Measurements from ENCODE around the gene LILRB4. TPM values are rescaled to one million over a fixed set of nuclear protein-coding genes. Genes with fewer than 3 reads are reported as not detected.

Gene LILRB4
- total RNA-seq, 1 experiment from 2014 or later: not detected

- no peaks in the 10 kb centered on the region for H3K27me3 ChIP-seq (ENCODE audit: insufficient read depth, low read length)
- no TSS peak for BruUV-seq (replicated peaks)
- no peaks in the 10 kb centered on the region for H3K9me3 ChIP-seq (ENCODE audit: control insufficient read depth in 1 of 2, insufficient read depth in 1 of 2, low read depth in 1 of 2, low read length in 2 of 2)
- no peak overlapping the region for H3K9ac ChIP-seq (ENCODE audit: low read length)
- RAD21 ChIA-PET (ENCODE audit: low non-redundant PET in 1 of 2, low total read pairs in 2 of 2, uncharacterized antibody in 2 of 2, unreplicated experiment in 2 of 2): no interaction called here
- H3K4me2 ChIP-seq (ENCODE audit: low read length): no peak overlapping the region
- H3K27ac ChIP-seq (ENCODE audit: low read depth, low read length): no peak overlapping the region
- TF ChIP-seq EZH2phosphoT487 (IDR thresholded peaks at IDR 0.05; ENCODE audit: borderline replicate concordance): no peak
- TF ChIP-seq CBX3 (IDR thresholded peaks at IDR 0.05; ENCODE audit: low read depth): no peak
- no peak for TF ChIP-seq RAD21 (IDR thresholded peaks at IDR 0.05; ENCODE audit: low read depth)
- TF ChIP-seq YY1 (IDR thresholded peaks at IDR 0.05; ENCODE audit: extremely low read depth, insufficient replicate concordance, low read depth, low read length): no peak
- TF ChIP-seq MAX (IDR thresholded peaks at IDR 0.05): no peak
- no peak for TF ChIP-seq EZH2 (IDR thresholded peaks at IDR 0.05)
- no peak for TF ChIP-seq REST (IDR thresholded peaks at IDR 0.05; ENCODE audit: low read depth)
- TF ChIP-seq ZBTB33 (IDR thresholded peaks at IDR 0.05; ENCODE audit: extremely low read depth, insufficient replicate concordance, low read length): no peak
- no peak for TF ChIP-seq ZFX (IDR thresholded peaks at IDR 0.05)
- TF ChIP-seq TCF7L2 (IDR thresholded peaks at IDR 0.05; ENCODE audit: borderline replicate concordance, extremely low read depth, insufficient read depth, insufficient read length): no peak
- no peak for TF ChIP-seq SRF (IDR thresholded peaks at IDR 0.05; ENCODE audit: low read depth)
- no peaks in the 10 kb centered on the region for H3K36me3 ChIP-seq (ENCODE audit: control insufficient read depth in 1 of 2, insufficient read depth in 2 of 2, low read length in 2 of 2)
- ATAC-seq (no peak), DNase-seq (ENCODE audit: low read depth, low spot score) (no peak)
- H4K20me1 ChIP-seq (ENCODE audit: insufficient read depth): no peaks in the 10 kb centered on the region
- no peaks in the 10 kb centered on the region for H3K4me1 ChIP-seq (ENCODE audit: control insufficient read depth in 1 of 2, insufficient read depth in 2 of 2, low read length in 2 of 2)
- no peaks in the 10 kb centered on the region for H3K79me2 ChIP-seq (ENCODE audit: insufficient read depth, low read length)
- no peak overlapping the region for H3K4me3 ChIP-seq (replicated peaks in 1 of 2; ENCODE audit: low read depth in 1 of 2, low read length in 2 of 2)
- no peak overlapping the region for H2AFZ ChIP-seq (ENCODE audit: low read depth, low read length, poor library complexity, severe bottlenecking)
- intact Hi-C loops (cut with micrococcal nuclease): loop anchor here (10.0 kb wide), 1 partner anchor 976 kb away; no protein-coding TSS in a partner anchor
- POLR2A ChIA-PET: no interaction called here
- CTCF ChIA-PET: interaction anchor here (1.3 kb wide), 1 partner anchor 14 kb away, joined by 4 read pairs; no protein-coding TSS in a partner anchor
- H3K9me2 ChIP-seq (ENCODE audit: insufficient read depth): no peaks in the 10 kb centered on the region
Measured at GRCh38 chr19:54659300-54659699, 3.5 kb upstream of the LILRB4 start.

Data from HCT116 (cell line).